HG02840 (cell line): ENCODE measurements around the gene SLC16A4.
"Not testable (repeated sequence)": the region's sequence is repeated elsewhere in the genome, so short reads cannot be mapped to it uniquely, and the experiment has no call there.

Source experiments
- ATAC-seq: cut with Tn5 transposase; IDR thresholded peaks from one replicate; pipeline ENCODE4 v1.9.1; 2021; ENCODE audit warnings: mild to moderate bottlenecking, moderate library complexity, moderate number of reproducible peaks; ENCODE audit not compliant: unreplicated experiment, low FRiP score

The SLC16A4 gene

GRCh38 chr1:110390692-110391245, at the start of gene SLC16A4:
Gene SLC16A4, minus strand, starts transcription at chr1:110391026. Its CDS starts 1,703 bp downstream, at chr1:110389323.
- ATAC-seq: no peak

GRCh38 chr1:110439873-110440272, 49.0 kb upstream of the SLC16A4 start:
- ATAC-seq: not testable (repeated sequence)

GRCh38 chr1:110438893-110439292, 48.1 kb upstream of the SLC16A4 start:
- no peak for ATAC-seq

GRCh38 chr1:110437645-110438299, 46.9 kb upstream of the SLC16A4 start:
- ATAC-seq: not testable (repeated sequence)

GRCh38 chr1:110436635-110437034, 45.8 kb upstream of the SLC16A4 start:
- no peak for ATAC-seq

GRCh38 chr1:110434946-110435345, 44.1 kb upstream of the SLC16A4 start:
- no peak for ATAC-seq

- no peak for ATAC-seq
These were observed 43.0 kb upstream of the SLC16A4 start for GRCh38 chr1:110433803-110434202.

GRCh38 chr1:110433213-110433612, 42.4 kb upstream of the SLC16A4 start:
- no peak for ATAC-seq

- no peak for ATAC-seq
These were observed 40.1 kb upstream of the SLC16A4 start for GRCh38 chr1:110430901-110431300.

- ATAC-seq: no peak
These were observed 39.5 kb upstream of the SLC16A4 start for GRCh38 chr1:110430366-110430765.

- ATAC-seq: no peak
These were observed 38.1 kb upstream of the SLC16A4 start for GRCh38 chr1:110428946-110429345.

- ATAC-seq: no peak
These were observed 36.0 kb upstream of the SLC16A4 start for GRCh38 chr1:110426854-110427253.

- ATAC-seq: no peak
These were observed 34.9 kb upstream of the SLC16A4 start for GRCh38 chr1:110425612-110426152.

GRCh38 chr1:110424699-110425611, 34.1 kb upstream of the SLC16A4 start:
- ATAC-seq: no peak

- ATAC-seq: no peak
These were observed 30.3 kb upstream of the SLC16A4 start for GRCh38 chr1:110420874-110421793.

GRCh38 chr1:110420023-110420662, 29.3 kb upstream of the SLC16A4 start:
- ATAC-seq: no peak

- ATAC-seq: no peak
These were observed 27.9 kb upstream of the SLC16A4 start for GRCh38 chr1:110418729-110419128.

- not testable (repeated sequence) for ATAC-seq
These were observed 22.2 kb upstream of the SLC16A4 start for GRCh38 chr1:110413045-110413444.

- ATAC-seq: no peak
These were observed 21.8 kb upstream of the SLC16A4 start for GRCh38 chr1:110412576-110412975.
